ENCODE results near the gene TES.

Gene TES

DNA sequence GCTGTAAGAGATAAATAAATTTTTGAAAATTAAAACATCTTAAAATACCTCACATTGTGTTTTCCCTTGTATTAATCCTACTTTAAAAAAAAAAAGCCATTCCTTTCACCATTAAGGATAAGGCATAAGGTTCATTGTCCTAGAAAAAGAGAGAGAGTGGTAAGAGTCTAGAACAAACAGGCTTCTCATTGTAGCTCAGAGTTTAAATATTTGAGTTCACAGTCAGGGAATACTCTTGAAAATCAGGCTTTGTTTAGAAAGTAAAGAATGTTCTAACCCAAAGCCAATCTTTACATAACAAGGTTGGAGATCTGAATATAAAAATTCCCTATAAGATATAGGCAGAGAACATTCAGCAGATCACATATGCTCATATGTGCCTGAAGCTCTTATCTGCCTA is 40.2 kb upstream of the TES start:
- ATAC-seq (ENCODE audit: insufficient read depth, low read depth) (no peak), DNase-seq (no peak)
- Histone ChIP-seq H3K4me1 (ENCODE audit: insufficient read depth, low read length) (peaks cover 76% of the 10 kb centered on the region), H3K27me3 (ENCODE audit: insufficient read depth, low read length, poor library complexity) (no peaks in the 10 kb centered on the region), H3K36me3 (ENCODE audit: insufficient read depth, low read length) (no peaks in the 10 kb centered on the region), H4K20me1 (ENCODE audit: insufficient read depth, low read length) (no peaks in the 10 kb centered on the region), H3K4me3 (ENCODE audit: low read depth in 1 of 2, low read length in 2 of 2) (no peak overlapping the region), H3K27ac (ENCODE audit: low read length) (no peak overlapping the region), H3K79me2 (ENCODE audit: insufficient read depth, low read length) (no peaks in the 10 kb centered on the region), H3K9me3 (ENCODE audit: insufficient read depth, low read length, severe bottlenecking) (no peaks in the 10 kb centered on the region), H3K4me2 (ENCODE audit: insufficient read depth, low read length) (no peak overlapping the region), H2AFZ (ENCODE audit: low read depth, low read length) (no peak overlapping the region), H3K9ac (ENCODE audit: low read depth, low read length) (no peak overlapping the region)
- TF ChIP-seq, protein P1, sequence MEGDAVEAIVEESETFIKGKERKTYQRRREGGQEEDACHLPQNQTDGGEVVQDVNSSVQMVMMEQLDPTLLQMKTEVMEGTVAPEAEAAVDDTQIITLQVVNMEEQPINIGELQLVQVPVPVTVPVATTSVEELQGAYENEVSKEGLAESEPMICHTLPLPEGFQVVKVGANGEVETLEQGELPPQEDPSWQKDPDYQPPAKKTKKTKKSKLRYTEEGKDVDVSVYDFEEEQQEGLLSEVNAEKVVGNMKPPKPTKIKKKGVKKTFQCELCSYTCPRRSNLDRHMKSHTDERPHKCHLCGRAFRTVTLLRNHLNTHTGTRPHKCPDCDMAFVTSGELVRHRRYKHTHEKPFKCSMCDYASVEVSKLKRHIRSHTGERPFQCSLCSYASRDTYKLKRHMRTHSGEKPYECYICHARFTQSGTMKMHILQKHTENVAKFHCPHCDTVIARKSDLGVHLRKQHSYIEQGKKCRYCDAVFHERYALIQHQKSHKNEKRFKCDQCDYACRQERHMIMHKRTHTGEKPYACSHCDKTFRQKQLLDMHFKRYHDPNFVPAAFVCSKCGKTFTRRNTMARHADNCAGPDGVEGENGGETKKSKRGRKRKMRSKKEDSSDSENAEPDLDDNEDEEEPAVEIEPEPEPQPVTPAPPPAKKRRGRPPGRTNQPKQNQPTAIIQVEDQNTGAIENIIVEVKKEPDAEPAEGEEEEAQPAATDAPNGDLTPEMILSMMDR (IDR thresholded peaks at IDR 0.05; ENCODE audit: borderline replicate concordance, extremely low read depth, low read length, poor library complexity, severe bottlenecking), result no peak
- TF ChIP-seq EZH2 (IDR thresholded peaks at IDR 0.05; ENCODE audit: borderline replicate concordance, low read depth, low read length, severe bottlenecking), result no peak

DNA sequence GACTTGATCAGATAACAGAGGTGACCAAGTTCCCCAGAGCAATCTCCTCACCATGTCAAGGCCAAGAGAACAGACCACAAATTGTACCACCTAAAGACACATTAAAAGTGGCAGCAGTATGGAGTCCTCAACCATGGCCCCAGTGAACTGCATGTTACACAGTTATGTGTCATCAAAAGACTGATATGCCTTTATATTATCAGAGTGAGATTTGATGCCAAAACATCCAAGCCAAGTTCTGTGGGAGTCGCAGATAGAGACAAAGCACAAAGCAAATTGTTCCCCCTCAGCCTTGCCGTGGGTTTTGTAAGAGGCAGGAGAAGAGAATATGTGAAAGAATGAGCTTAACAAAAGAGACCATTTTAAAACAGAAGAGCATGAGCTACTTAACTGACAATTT is 39.2 kb upstream of the TES start:
- H3K4me2 ChIP-seq (ENCODE audit: insufficient read depth, low read length), result no peak overlapping the region
- H3K9me3 ChIP-seq (ENCODE audit: insufficient read depth, low read length, severe bottlenecking), result no peaks in the 10 kb centered on the region
- ATAC-seq (ENCODE audit: insufficient read depth, low read depth), result peak; percentile 33; the same call in 2 of the 3 replicates
- H2AFZ ChIP-seq (ENCODE audit: low read depth, low read length), result no peak overlapping the region
- DNase-seq, result no peak
- TF ChIP-seq, protein P1 (IDR thresholded peaks at IDR 0.05; ENCODE audit: borderline replicate concordance, extremely low read depth, low read length, poor library complexity, severe bottlenecking), result no peak
- no peak for TF ChIP-seq EZH2 (IDR thresholded peaks at IDR 0.05; ENCODE audit: borderline replicate concordance, low read depth, low read length, severe bottlenecking)
- H4K20me1 ChIP-seq (ENCODE audit: insufficient read depth, low read length), result no peaks in the 10 kb centered on the region
- peak overlapping the region; percentile 9; the same call in 1 of the 2 replicates for H3K27ac ChIP-seq (ENCODE audit: low read length)
- H3K4me1 ChIP-seq (ENCODE audit: insufficient read depth, low read length), result peaks cover 70% of the 10 kb centered on the region
- H3K79me2 ChIP-seq (ENCODE audit: insufficient read depth, low read length), result no peaks in the 10 kb centered on the region
- H3K36me3 ChIP-seq (ENCODE audit: insufficient read depth, low read length), result no peaks in the 10 kb centered on the region
- H3K9ac ChIP-seq (ENCODE audit: low read depth, low read length), result no peak overlapping the region
- H3K27me3 ChIP-seq (ENCODE audit: insufficient read depth, low read length, poor library complexity), result no peaks in the 10 kb centered on the region
- no peak overlapping the region for H3K4me3 ChIP-seq (ENCODE audit: low read depth in 1 of 2, low read length in 2 of 2)

DNA sequence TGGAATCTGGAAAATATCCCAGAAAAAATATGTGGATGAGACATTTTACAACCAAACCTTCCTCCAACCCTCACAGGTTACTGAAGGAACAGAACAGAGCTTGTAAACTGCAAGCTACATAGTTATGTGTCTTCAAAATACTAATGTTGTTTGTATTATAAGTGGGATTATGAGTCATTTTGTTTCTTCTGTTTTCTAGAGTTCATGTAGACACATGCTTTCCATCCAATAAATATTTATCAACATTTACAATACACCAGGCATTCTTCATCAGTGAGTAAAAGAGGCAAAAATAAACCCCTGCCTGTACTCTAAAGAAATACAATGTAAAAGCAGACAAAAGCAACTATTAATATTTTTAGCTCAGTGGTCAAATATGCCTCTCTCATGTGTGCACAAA is 38.0 kb upstream of the TES start:
- H3K36me3 ChIP-seq (ENCODE audit: insufficient read depth, low read length), result no peaks in the 10 kb centered on the region
- H3K9ac ChIP-seq (ENCODE audit: low read depth, low read length), result no peak overlapping the region
- H3K27ac ChIP-seq (ENCODE audit: low read length), result 0 out of 2 replicates have a peak overlapping the region, but pooled peaks have one; percentile 56
- H3K79me2 ChIP-seq (ENCODE audit: insufficient read depth, low read length), result no peaks in the 10 kb centered on the region
- TF ChIP-seq EZH2 (IDR thresholded peaks at IDR 0.05; ENCODE audit: borderline replicate concordance, low read depth, low read length, severe bottlenecking), result no peak
- TF ChIP-seq, protein P1 (IDR thresholded peaks at IDR 0.05; ENCODE audit: borderline replicate concordance, extremely low read depth, low read length, poor library complexity, severe bottlenecking), result no peak
- H4K20me1 ChIP-seq (ENCODE audit: insufficient read depth, low read length), result no peaks in the 10 kb centered on the region
- H3K4me1 ChIP-seq (ENCODE audit: insufficient read depth, low read length), result peaks cover 58% of the 10 kb centered on the region
- ATAC-seq (ENCODE audit: insufficient read depth, low read depth), result no peak
- H3K4me3 ChIP-seq (ENCODE audit: low read depth in 1 of 2, low read length in 2 of 2), result no peak overlapping the region
- no peaks in the 10 kb centered on the region for H3K27me3 ChIP-seq (ENCODE audit: insufficient read depth, low read length, poor library complexity)
- no peak overlapping the region; the same call in 1 of the 2 replicates for H2AFZ ChIP-seq (ENCODE audit: low read depth, low read length)
- DNase-seq, result no peak
- H3K9me3 ChIP-seq (ENCODE audit: insufficient read depth, low read length, severe bottlenecking), result no peaks in the 10 kb centered on the region
- no peak overlapping the region for H3K4me2 ChIP-seq (ENCODE audit: insufficient read depth, low read length)

Measured in DND-41 (cell line).